HG03460 (cell line): Measurements from ENCODE around the gene PLXNA2.

Experiments
- ATAC-seq: cut with Tn5 transposase; IDR thresholded peaks from one replicate; pipeline ENCODE4 v1.9.1; 2021; ENCODE audit not compliant: unreplicated experiment

The PLXNA2 gene

GRCh38 chr1:208207388-208208131 lies 36.6 kb downstream of the PLXNA2 start:
- ATAC-seq = no peak

- ATAC-seq = no peak
These were observed 38.0 kb downstream of the PLXNA2 start for GRCh38 chr1:208206092-208206698.

- no peak for ATAC-seq
These were observed 38.8 kb downstream of the PLXNA2 start for GRCh38 chr1:208205216-208206013.

- ATAC-seq = no peak
These were observed 39.4 kb downstream of the PLXNA2 start for GRCh38 chr1:208204779-208205178.

- ATAC-seq = no peak
These were observed 40.2 kb downstream of the PLXNA2 start for GRCh38 chr1:208203848-208204609.

GRCh38 chr1:208203127-208203847 lies 40.9 kb downstream of the PLXNA2 start:
- ATAC-seq = no peak

GRCh38 chr1:208202333-208202995 lies 41.7 kb downstream of the PLXNA2 start:
- no peak for ATAC-seq

- ATAC-seq = no peak
These were observed 43.0 kb downstream of the PLXNA2 start for GRCh38 chr1:208201229-208201628.

- no peak for ATAC-seq
These were observed 44.1 kb downstream of the PLXNA2 start for GRCh38 chr1:208200116-208200515.

GRCh38 chr1:208198236-208198635 lies 45.9 kb downstream of the PLXNA2 start:
- ATAC-seq = no peak

- no peak for ATAC-seq
These were observed 49.2 kb downstream of the PLXNA2 start for GRCh38 chr1:208194944-208195343.

GRCh38 chr1:208192995-208193394 lies 51.2 kb downstream of the PLXNA2 start:
- ATAC-seq = no peak

- no peak for ATAC-seq
These were observed 53.4 kb downstream of the PLXNA2 start for GRCh38 chr1:208190784-208191183.

- no peak for ATAC-seq
These were observed 54.5 kb downstream of the PLXNA2 start for GRCh38 chr1:208189716-208190115.

GRCh38 chr1:208189183-208189582 lies 55.0 kb downstream of the PLXNA2 start:
- ATAC-seq = peak; percentile 59

- no peak for ATAC-seq
These were observed 55.6 kb downstream of the PLXNA2 start for GRCh38 chr1:208188607-208189006.

- peak; percentile 60 for ATAC-seq
These were observed 56.6 kb downstream of the PLXNA2 start for GRCh38 chr1:208187499-208188041.

GRCh38 chr1:208185801-208186231 lies 58.4 kb downstream of the PLXNA2 start:
- no peak for ATAC-seq

- no peak for ATAC-seq
These were observed 59.1 kb downstream of the PLXNA2 start for GRCh38 chr1:208184966-208185654.
